Endothelial cell of umbilical vein (primary cell): Measurements from ENCODE around the gene RRP1. TPM values are rescaled to one million over a fixed set of nuclear protein-coding genes. Genes with fewer than 3 reads are reported as not detected.

Experiments used
- BruUV-seq: library from RNA; stranded (reverse); fragments of 400-500 nt; replicated peaks from 2 replicates; lab custom pipeline; 2021; lab: Mats Ljungman, UMichigan
- CTCF ChIA-PET: fragments of 300-600, 350-600 bp; sonication (Branson Sonifier 250); formaldehyde crosslinking; loops from one replicate; lab custom pipeline; 2021; ENCODE audit warnings: antibody characterized with exemption, inconsistent platforms; lab: Charles Lee
- POLR2A ChIA-PET: fragments of 300-600, 350-600 bp; sonication (Branson Sonifier 250); formaldehyde crosslinking; loops from one replicate; lab custom pipeline; 2021; ENCODE audit warnings: antibody characterized with exemption, inconsistent platforms; lab: Charles Lee
- DNase-seq: peaks from one replicate; pipeline ENCODE4 v3.0.0-alpha.2; 2011; ENCODE audit warnings: low read depth, low spot score
- FAIRE-seq: peaks from 2 replicates; lab custom pipeline; 2011; peaks lifted over from hg19 to GRCh38; lab: Jason Lieb, UNC
- H2AFZ ChIP-seq: 2 replicates; pipeline ENCODE4 v1.6.0; 2012; ENCODE audit warnings: low read depth, low read length, control low read depth, inconsistent platforms
- H3K27ac ChIP-seq: 2 replicates; pipeline ENCODE4 v1.5.1; 2011; ENCODE audit warnings: low read depth, mild to moderate bottlenecking, control low read depth, low read length, moderate library complexity; ENCODE audit not compliant: insufficient read depth
- H3K27me3 ChIP-seq, 2 experiments: 2 replicates each; pipeline versions ENCODE4 v1.6.0 to v1.6.1; 2011; ENCODE audit warnings: low read length in 2 of 2, mixed read lengths in 1 of 2; ENCODE audit not compliant: control insufficient read depth in 2 of 2, insufficient read depth in 2 of 2
- H3K36me3 ChIP-seq, 2 experiments: 2 replicates in 1 of 2; 3 replicates in 1 of 2; pipeline ENCODE4 v1.5.1; 2011; ENCODE audit warnings: low read length in 2 of 2, mild to moderate bottlenecking in 1 of 2, moderate library complexity in 1 of 2; ENCODE audit not compliant: control insufficient read depth in 2 of 2, insufficient read depth in 2 of 2; ENCODE audit errors: extremely low read depth in 1 of 2
- H3K4me1 ChIP-seq: 3 replicates; pipeline ENCODE4 v1.5.1; 2011; ENCODE audit warnings: mild to moderate bottlenecking, low read length; ENCODE audit not compliant: control insufficient read depth, insufficient read depth; ENCODE audit errors: extremely low read depth
- H3K4me2 ChIP-seq: 2 replicates; pipeline ENCODE4 v1.6.1; 2011; ENCODE audit warnings: low read length, control low read depth, mixed read lengths; ENCODE audit not compliant: insufficient read depth
- H3K4me3 ChIP-seq, 3 experiments: fragments of 200-600 bp in 1 of 3; sonication (generic), shearing (Covaris generic) in 1 of 3; replicated peaks in 1 of 3; 2 replicates each; pipeline ENCODE4 v1.5.1; 2011 to 2016; ENCODE audit warnings: control low read depth in 3 of 3, low read length in 3 of 3, mild to moderate bottlenecking in 2 of 3, inconsistent platforms in 1 of 3, low read depth in 1 of 3, moderate library complexity in 1 of 3; ENCODE audit not compliant: insufficient read depth in 1 of 3
- H3K79me2 ChIP-seq: 2 replicates; pipeline ENCODE4 v1.6.0; 2012; ENCODE audit warnings: low read length, inconsistent platforms; ENCODE audit not compliant: control insufficient read depth, insufficient read depth
- H3K9ac ChIP-seq: replicated peaks from 2 replicates; pipeline ENCODE3; 2011; ENCODE audit warnings: low read length, control low read depth; ENCODE audit not compliant: insufficient read depth; ENCODE audit errors: extremely low read depth
- H3K9me1 ChIP-seq: replicated peaks from 3 replicates; pipeline ENCODE4 v1.6.0; 2011; ENCODE audit warnings: mild to moderate bottlenecking, low read length; ENCODE audit not compliant: control insufficient read depth, insufficient read depth; ENCODE audit errors: extremely low read depth
- H3K9me3 ChIP-seq: replicated peaks from 2 replicates; pipeline ENCODE4 v1.5.1; 2012; ENCODE audit warnings: low read length, inconsistent platforms; ENCODE audit not compliant: control insufficient read depth, insufficient read depth
- H4K20me1 ChIP-seq: replicated peaks from 2 replicates; pipeline ENCODE3; 2011; ENCODE audit warnings: mild to moderate bottlenecking, low read length; ENCODE audit not compliant: control insufficient read depth, insufficient read depth; ENCODE audit errors: extremely low read depth
- EZH2 ChIP-seq: IDR thresholded peaks from 2 replicates; pipeline ENCODE4 v1.6.1; 2012; ENCODE audit warnings: borderline replicate concordance, low read depth, mild to moderate bottlenecking, moderate library complexity, low read length, inconsistent platforms; ENCODE audit not compliant: severe bottlenecking
- FOS ChIP-seq: IDR thresholded peaks from 2 replicates; pipeline ENCODE4 v1.6.1; 2011; ENCODE audit warnings: mild to moderate bottlenecking, low read length, moderate library complexity, borderline replicate concordance; ENCODE audit not compliant: insufficient read depth
- GATA2 ChIP-seq: IDR thresholded peaks from 2 replicates; pipeline ENCODE4 v1.7.0; 2011; ENCODE audit warnings: low read depth, mild to moderate bottlenecking, moderate library complexity, mixed read lengths, low read length; ENCODE audit not compliant: insufficient read length, insufficient read depth
- JUN ChIP-seq: IDR thresholded peaks from 2 replicates; pipeline ENCODE4 v1.6.1; 2011; ENCODE audit warnings: borderline replicate concordance, low read depth; ENCODE audit not compliant: insufficient read length, insufficient read depth
- MYC ChIP-seq: IDR thresholded peaks from one replicate; pipeline ENCODE4 v1.6.1; 2011; ENCODE audit warnings: mild to moderate bottlenecking, low read depth, low read length
- POLR2A ChIP-seq: IDR thresholded peaks from 2 replicates; pipeline ENCODE4 v1.6.1; 2012; ENCODE audit warnings: low read depth, mild to moderate bottlenecking, control low read depth, low read length
- POLR2AphosphoS5 ChIP-seq: IDR thresholded peaks from 2 replicates; pipeline ENCODE4 v1.6.1; 2012; ENCODE audit warnings: low read depth, mild to moderate bottlenecking, control low read depth, low read length, moderate library complexity; ENCODE audit not compliant: insufficient read depth
- dilution Hi-C: fragments of 300-500 bp; cut with MboI; formaldehyde crosslinking; loops from one replicate; pipeline ENCODE4 v1.15.0; 2019; ENCODE audit warnings: low sequenced_read_pairs; ENCODE audit not compliant: extremely low pct_ligation_motif_present
- intact Hi-C: fragments of 100-400 bp; cut with micrococcal nuclease; formaldehyde crosslinking; loops from one replicate; pipeline ENCODE4 v1.10.0; 2022
- polyA plus RNA-seq, 4 experiments: library from polyadenylated mRNA; depleted of rRNA in 3 of 4; stranded (reverse) in 3 of 4; unstranded in 1 of 4; fragments of >200 nt; gene quantifications; 2 replicates each; pipeline versions ENCODE4 v1.2.1 to v1.2.3, GENCODE V29; 2011 to 2012; ENCODE audit warnings: missing spikeins in 1 of 4
- total RNA-seq: library from RNA; stranded (reverse); gene quantifications from 2 replicates; pipeline ENCODE4 v1.2.3, GENCODE V29; 2021
- TF ChIP-seq, protein P1 (sequence below), 2 donors: IDR thresholded peaks; 1 replicate in 1 of 2; 2 replicates in 1 of 2; pipeline ENCODE4 v1.5.1; 2011; ENCODE audit warnings: low read length in 2 of 2, mild to moderate bottlenecking in 2 of 2, moderate library complexity in 2 of 2, control low read depth in 1 of 2, inconsistent platforms in 1 of 2, low read depth in 1 of 2; ENCODE audit not compliant: insufficient read depth in 1 of 2; ENCODE audit errors: extremely low read depth in 1 of 2
- TF ChIP-seq, protein P2 (sequence below): IDR thresholded peaks from 2 replicates; pipeline ENCODE4 v1.6.1; 2011; ENCODE audit not compliant: insufficient read depth, insufficient read length

Gene RRP1
- total and polyA plus RNA-seq, 2 donors (not counting 3 experiments of a cell fraction or from before 2014, with no cell fraction given), result 15.2 to 36.3 TPM

DNA sequence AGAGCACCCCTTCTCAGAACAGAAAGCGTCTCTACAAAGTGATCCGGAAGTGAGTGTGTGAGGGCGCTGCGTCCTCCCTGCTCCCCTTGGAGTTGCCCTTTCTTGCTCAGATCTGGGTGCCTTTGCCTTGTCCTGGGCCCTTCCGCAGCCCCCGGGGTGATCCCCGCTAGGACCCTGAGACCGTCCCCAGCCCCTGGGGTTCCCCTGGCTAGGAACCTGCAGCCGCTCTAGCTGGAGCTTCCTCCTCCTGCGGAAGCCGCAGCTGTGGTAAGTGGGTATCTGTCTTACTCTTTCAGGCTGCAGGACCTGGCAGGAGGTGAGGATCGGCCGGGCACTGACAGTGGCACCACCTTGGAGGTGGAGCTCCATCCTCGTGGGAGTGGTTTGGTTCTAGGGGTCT lies 11.2 kb downstream of the RRP1 start:
- Histone ChIP-seq H3K4me2 (no peak overlapping the region), H3K27ac (no peak overlapping the region), H3K9me3 (no peaks in the 10 kb centered on the region), H3K4me1 (no peaks in the 10 kb centered on the region), H3K79me2 (no peaks in the 10 kb centered on the region), H3K27me3 (no peaks in the 10 kb centered on the region), H3K9me1 (no peaks in the 10 kb centered on the region), H4K20me1 (no peaks in the 10 kb centered on the region), H3K4me3 (no peak overlapping the region), H3K36me3 (peaks cover 7 to 64% of the 10 kb centered on the region in 2 experiments), H3K9ac (no peak overlapping the region), H2AFZ (no peak overlapping the region)
- FAIRE-seq (no peak), DNase-seq (no peak)
- POLR2A ChIA-PET, result no interaction called here
- no peak for TF ChIP-seq MYC
- TF ChIP-seq, protein P1, sequence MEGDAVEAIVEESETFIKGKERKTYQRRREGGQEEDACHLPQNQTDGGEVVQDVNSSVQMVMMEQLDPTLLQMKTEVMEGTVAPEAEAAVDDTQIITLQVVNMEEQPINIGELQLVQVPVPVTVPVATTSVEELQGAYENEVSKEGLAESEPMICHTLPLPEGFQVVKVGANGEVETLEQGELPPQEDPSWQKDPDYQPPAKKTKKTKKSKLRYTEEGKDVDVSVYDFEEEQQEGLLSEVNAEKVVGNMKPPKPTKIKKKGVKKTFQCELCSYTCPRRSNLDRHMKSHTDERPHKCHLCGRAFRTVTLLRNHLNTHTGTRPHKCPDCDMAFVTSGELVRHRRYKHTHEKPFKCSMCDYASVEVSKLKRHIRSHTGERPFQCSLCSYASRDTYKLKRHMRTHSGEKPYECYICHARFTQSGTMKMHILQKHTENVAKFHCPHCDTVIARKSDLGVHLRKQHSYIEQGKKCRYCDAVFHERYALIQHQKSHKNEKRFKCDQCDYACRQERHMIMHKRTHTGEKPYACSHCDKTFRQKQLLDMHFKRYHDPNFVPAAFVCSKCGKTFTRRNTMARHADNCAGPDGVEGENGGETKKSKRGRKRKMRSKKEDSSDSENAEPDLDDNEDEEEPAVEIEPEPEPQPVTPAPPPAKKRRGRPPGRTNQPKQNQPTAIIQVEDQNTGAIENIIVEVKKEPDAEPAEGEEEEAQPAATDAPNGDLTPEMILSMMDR (IDR thresholded peaks at IDR 0.05; ENCODE audit: extremely low read depth in 1 of 2, insufficient read depth in 1 of 2, low read depth in 1 of 2, low read length in 2 of 2), result no peak
- no peak for TF ChIP-seq FOS
- TF ChIP-seq GATA2, result no peak
- TF ChIP-seq POLR2A, result no peak
- TF ChIP-seq JUN, result no peak
- no peak for TF ChIP-seq POLR2AphosphoS5
- TF ChIP-seq EZH2, result no peak
- TF ChIP-seq, protein P2, sequence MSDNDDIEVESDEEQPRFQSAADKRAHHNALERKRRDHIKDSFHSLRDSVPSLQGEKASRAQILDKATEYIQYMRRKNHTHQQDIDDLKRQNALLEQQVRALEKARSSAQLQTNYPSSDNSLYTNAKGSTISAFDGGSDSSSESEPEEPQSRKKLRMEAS, result no peak
- no TSS peak for BruUV-seq
- intact Hi-C loops, result no loop called here
- CTCF ChIA-PET, result interaction anchor here (1.8 kb wide), 1 partner anchor 11 kb away, joined by 4 read pairs; the partner anchor contains the start of gene RRP1
- dilution Hi-C loops, result no loop called here
